HL-60 (cell line): ENCODE measurements around the gene PALM.

ENCODE experiments used
- DNase-seq, 2 experiments: peaks; one replicate each; pipeline ENCODE4 v3.0.0-alpha.2; 2010 to 2020; ENCODE audit warnings: low read depth in 1 of 2, low spot score in 1 of 2
- H3K27ac ChIP-seq: fragments of 250-450 bp; sonication (Bioruptor Pico); replicated peaks from 2 replicates; pipeline ENCODE4 v1.5.1; 2020; ENCODE audit warnings: mild to moderate bottlenecking, moderate library complexity
- H3K27me3 ChIP-seq: fragments of 250-450 bp; sonication (Bioruptor Pico); 2 replicates; pipeline ENCODE4 v1.5.1; 2021; ENCODE audit warnings: mild to moderate bottlenecking, moderate library complexity; ENCODE audit not compliant: insufficient read depth, poor library complexity, severe bottlenecking
- H3K4me3 ChIP-seq: replicated peaks from 2 replicates; pipeline ENCODE4 v1.5.1; 2011; ENCODE audit warnings: mild to moderate bottlenecking, control low read depth, low read length; ENCODE audit not compliant: insufficient read depth
- CTCF ChIP-seq: IDR thresholded peaks from one replicate; pipeline ENCODE4 v1.5.1; 2011; ENCODE audit warnings: low read length, control low read depth, inconsistent platforms; ENCODE audit not compliant: insufficient read depth
- GABPA ChIP-seq: IDR thresholded peaks from 2 replicates; pipeline ENCODE4 v1.6.1; 2012; ENCODE audit warnings: low read depth
- POLR2AphosphoS5 ChIP-seq: IDR thresholded peaks from 2 replicates; pipeline ENCODE4 v1.6.1; 2012; ENCODE audit warnings: low read depth
- SPI1 ChIP-seq: IDR thresholded peaks from 2 replicates; pipeline ENCODE4 v1.6.1; 2012; ENCODE audit warnings: low read depth, mild to moderate bottlenecking, borderline replicate concordance
- TF ChIP-seq, protein P1 (sequence below): IDR thresholded peaks from 2 replicates; pipeline ENCODE4 v1.6.1; 2012; ENCODE audit warnings: low read depth; ENCODE audit not compliant: insufficient replicate concordance

The PALM gene

DNA sequence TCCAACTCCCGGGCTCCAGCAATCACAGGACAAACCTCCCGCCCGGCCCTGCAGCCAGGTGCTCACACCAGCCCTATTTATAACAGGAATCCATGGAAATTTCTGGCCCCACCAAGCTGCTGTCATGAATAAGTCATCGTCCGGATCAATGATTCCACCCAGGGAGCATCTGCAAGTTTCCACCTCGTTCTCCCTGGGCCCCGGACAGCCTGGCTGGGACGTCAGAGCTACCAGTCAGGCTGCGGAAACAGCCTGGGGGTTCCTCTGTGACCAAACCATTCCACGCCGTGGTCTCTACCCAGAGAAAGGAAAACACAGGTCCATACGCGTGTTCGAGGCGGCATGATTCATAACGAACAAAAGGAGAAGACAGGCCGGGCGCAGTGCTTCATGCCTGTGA is 67.8 kb downstream of the PALM start:
- DNase-seq = no peak
- no peak for TF ChIP-seq GABPA
- TF ChIP-seq, protein P1, sequence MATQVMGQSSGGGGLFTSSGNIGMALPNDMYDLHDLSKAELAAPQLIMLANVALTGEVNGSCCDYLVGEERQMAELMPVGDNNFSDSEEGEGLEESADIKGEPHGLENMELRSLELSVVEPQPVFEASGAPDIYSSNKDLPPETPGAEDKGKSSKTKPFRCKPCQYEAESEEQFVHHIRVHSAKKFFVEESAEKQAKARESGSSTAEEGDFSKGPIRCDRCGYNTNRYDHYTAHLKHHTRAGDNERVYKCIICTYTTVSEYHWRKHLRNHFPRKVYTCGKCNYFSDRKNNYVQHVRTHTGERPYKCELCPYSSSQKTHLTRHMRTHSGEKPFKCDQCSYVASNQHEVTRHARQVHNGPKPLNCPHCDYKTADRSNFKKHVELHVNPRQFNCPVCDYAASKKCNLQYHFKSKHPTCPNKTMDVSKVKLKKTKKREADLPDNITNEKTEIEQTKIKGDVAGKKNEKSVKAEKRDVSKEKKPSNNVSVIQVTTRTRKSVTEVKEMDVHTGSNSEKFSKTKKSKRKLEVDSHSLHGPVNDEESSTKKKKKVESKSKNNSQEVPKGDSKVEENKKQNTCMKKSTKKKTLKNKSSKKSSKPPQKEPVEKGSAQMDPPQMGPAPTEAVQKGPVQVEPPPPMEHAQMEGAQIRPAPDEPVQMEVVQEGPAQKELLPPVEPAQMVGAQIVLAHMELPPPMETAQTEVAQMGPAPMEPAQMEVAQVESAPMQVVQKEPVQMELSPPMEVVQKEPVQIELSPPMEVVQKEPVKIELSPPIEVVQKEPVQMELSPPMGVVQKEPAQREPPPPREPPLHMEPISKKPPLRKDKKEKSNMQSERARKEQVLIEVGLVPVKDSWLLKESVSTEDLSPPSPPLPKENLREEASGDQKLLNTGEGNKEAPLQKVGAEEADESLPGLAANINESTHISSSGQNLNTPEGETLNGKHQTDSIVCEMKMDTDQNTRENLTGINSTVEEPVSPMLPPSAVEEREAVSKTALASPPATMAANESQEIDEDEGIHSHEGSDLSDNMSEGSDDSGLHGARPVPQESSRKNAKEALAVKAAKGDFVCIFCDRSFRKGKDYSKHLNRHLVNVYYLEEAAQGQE = no peak
- TF ChIP-seq POLR2AphosphoS5 = no peak
- TF ChIP-seq CTCF = no peak
- no peak overlapping the region for H3K4me3 ChIP-seq
- H3K27me3 ChIP-seq = no peaks in the 10 kb centered on the region
- H3K27ac ChIP-seq = no peak overlapping the region

- peak in 1 of 2 experiments; percentile 77 for DNase-seq
- H3K4me3 ChIP-seq = no peak overlapping the region
- H3K27ac ChIP-seq = no peak overlapping the region
- no peaks in the 10 kb centered on the region for H3K27me3 ChIP-seq
- TF ChIP-seq GABPA (no peak), POLR2AphosphoS5 (no peak), SPI1 (no peak), CTCF (no peak)
- TF ChIP-seq, protein P1 = no peak
These were observed 70.3 kb downstream of the PALM start for GRCh38 chr19:778910-779653.

DNA sequence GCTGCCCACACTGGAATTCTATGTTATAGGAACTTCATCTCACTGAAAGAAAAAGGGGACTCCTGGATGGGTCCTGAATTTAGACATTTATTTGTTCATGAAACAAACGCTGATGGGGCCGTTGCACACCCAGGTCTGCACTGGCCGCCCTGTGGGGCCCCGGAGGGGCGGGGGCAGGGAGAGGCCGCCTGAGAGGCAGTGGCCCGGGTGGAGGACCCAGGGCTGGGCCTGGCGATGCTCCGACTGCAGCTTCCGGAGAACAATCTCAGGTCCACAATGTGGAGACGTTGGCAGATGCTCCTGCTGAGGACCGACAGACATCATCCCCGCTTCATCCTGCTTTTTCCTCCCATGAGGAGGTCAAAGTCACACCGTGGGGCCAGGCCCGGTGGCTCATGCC is 72.2 kb downstream of the PALM start:
- Histone ChIP-seq H3K4me3 (no peak overlapping the region), H3K27ac (no peak overlapping the region), H3K27me3 (no peaks in the 10 kb centered on the region)
- no peak for DNase-seq
- TF ChIP-seq, protein P1 = no peak
- no peak for TF ChIP-seq CTCF
- TF ChIP-seq POLR2AphosphoS5 = no peak
- no peak for TF ChIP-seq SPI1
- no peak for TF ChIP-seq GABPA
